ENCODE measurements around the gene HOXB2.
"Not testable (repeated sequence)": the region's sequence is repeated elsewhere in the genome, so short reads cannot be mapped to it uniquely, and the experiment has no call there.

The HOXB2 gene

GRCh38 chr17:48517478-48517877 lies 27.4 kb downstream of the HOXB2 start:
- H3K4me3 ChIP-seq (ENCODE audit: low read depth, low read length) = no peak overlapping the region

- no peak overlapping the region for H3K4me3 ChIP-seq (ENCODE audit: low read depth, low read length)
These were observed 28.7 kb downstream of the HOXB2 start for GRCh38 chr17:48515925-48516900.

DNA sequence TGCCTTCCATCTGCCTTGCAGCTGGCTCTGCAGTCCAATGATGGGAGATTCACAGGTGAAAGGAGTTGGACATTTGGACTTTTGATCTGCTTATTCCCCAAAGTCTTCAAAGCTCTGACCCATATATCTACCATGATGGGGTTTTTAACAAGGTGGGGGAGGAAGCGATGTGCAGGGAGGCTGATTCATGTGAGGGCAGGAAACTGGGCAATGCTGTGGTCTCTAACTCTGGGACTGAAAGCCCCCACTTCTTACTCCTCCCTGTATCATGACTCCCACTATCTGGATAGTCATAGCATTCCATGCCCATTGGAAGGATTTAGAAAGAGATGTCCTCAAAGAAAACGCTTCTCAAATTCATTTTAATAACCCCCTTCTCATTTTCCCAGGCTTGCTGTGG lies 30.4 kb downstream of the HOXB2 start:
- H3K4me3 ChIP-seq (ENCODE audit: low read depth, low read length) = no peak overlapping the region

- H3K4me3 ChIP-seq (ENCODE audit: low read depth, low read length) = no peak overlapping the region
These were observed 31.0 kb downstream of the HOXB2 start for GRCh38 chr17:48513666-48514455.

- no peak overlapping the region for H3K4me3 ChIP-seq (ENCODE audit: low read depth, low read length)
These were observed 31.8 kb downstream of the HOXB2 start for GRCh38 chr17:48513097-48513496.

- no peak overlapping the region for H3K4me3 ChIP-seq (ENCODE audit: low read depth, low read length)
These were observed 33.9 kb downstream of the HOXB2 start for GRCh38 chr17:48510761-48511604.

DNA sequence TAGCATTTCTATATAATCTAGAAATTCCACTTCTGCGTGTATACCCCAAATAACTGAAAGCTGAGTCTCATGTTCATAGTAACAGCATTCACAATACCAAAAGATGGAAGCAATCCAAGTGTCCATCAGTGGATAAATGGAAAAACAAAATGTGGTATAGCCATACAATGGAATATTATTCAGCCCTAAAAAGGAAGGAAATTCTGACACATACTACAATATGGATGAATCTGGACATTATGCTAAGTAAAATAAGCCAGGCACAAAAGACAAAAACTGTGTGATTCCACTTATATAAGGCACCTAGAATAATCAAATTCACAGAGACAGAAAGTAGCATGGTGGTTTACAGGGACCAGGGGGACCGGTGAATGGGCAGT lies 34.5 kb downstream of the HOXB2 start:
- H3K4me3 ChIP-seq (ENCODE audit: low read depth, low read length) = no peak overlapping the region

- H3K4me3 ChIP-seq (ENCODE audit: low read depth, low read length) = not testable (repeated sequence)
These were observed 35.2 kb downstream of the HOXB2 start for GRCh38 chr17:48509708-48510107.

GRCh38 chr17:48506246-48506645 lies 38.7 kb downstream of the HOXB2 start:
- no peak overlapping the region for H3K4me3 ChIP-seq (ENCODE audit: low read depth, low read length)

GRCh38 chr17:48505788-48506187 lies 39.1 kb downstream of the HOXB2 start:
- H3K4me3 ChIP-seq (ENCODE audit: low read depth, low read length) = no peak overlapping the region

GRCh38 chr17:48504953-48505352 lies 40.0 kb downstream of the HOXB2 start:
- H3K4me3 ChIP-seq (ENCODE audit: low read depth, low read length) = no peak overlapping the region

- no peak overlapping the region for H3K4me3 ChIP-seq (ENCODE audit: low read depth, low read length)
These were observed 41.2 kb downstream of the HOXB2 start for GRCh38 chr17:48503747-48504146.

- no peak overlapping the region for H3K4me3 ChIP-seq (ENCODE audit: low read depth, low read length)
These were observed 42.0 kb downstream of the HOXB2 start for GRCh38 chr17:48502901-48503300.

DNA sequence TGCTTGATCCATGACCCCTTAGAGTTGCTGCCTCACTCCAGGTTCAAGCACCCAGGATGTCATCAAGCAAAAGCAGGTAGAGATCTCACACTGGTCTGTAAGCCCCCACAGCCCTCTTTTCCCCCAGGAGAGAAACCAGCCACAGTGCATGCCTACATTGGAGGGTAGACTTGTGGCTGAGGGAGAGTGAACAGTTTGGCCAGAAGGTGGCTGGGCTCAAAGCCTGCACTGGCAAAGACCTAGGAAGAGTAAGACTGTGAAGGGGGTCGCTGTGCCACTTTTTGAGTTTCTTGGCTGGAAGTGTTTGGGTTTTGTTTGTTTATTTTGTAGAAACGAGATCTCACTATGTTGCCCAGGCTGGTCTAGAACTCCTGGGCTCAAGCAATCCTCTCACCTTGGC lies 42.6 kb downstream of the HOXB2 start:
- no peak overlapping the region for H3K4me3 ChIP-seq (ENCODE audit: low read depth, low read length)

DNA sequence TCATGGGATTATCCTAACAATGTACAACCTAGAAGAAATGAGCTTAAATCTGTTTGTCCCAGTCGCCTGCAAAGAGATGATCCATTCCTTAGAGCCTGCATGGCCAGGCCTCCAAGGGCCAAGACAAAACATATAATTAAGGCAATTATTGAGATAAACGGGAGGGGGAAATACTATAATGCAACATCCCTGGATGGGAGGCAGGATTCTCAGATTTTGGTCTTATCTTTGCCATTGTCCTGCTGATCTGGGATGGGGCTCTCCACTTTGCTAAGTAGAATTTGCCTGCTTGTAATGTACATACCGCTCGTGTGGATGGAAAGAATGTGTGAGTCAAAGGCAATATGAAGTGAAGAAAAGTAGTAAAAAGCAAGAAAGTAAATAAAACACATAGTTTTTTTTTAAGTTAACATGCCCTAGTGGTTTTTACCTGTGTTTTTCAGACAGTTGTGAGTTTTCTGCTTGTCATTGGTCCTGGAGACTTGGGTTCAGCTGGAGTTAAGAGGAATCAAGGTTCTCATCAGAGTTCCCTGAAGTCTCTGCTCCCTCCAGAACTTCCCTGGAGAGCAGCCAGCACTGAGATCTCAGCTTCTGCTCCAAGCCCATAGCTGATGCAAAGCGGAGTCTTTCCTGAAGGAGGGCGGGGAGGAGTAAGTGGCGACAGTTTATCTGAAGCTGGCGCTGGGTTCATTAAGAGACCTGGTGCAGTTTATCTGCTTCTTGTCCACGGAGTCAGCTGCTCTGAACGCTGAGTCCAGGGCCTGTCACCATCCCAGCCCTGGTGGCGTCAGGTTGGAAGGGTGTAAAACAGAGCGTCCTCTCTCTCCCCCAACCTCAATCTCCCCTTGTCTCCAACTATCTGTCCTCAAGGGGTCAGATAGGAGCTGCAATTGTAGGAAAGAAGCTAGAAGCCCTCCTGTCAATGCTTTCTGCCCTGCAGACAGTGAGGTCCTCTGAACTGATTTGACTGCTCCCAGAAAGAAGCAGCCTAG lies 44.2 kb downstream of the HOXB2 start:
- H3K4me3 ChIP-seq (ENCODE audit: low read depth, low read length) = no peak overlapping the region

- no peak overlapping the region for H3K4me3 ChIP-seq (ENCODE audit: low read depth, low read length)
These were observed 45.0 kb downstream of the HOXB2 start for GRCh38 chr17:48499735-48500434.

- H3K4me3 ChIP-seq (ENCODE audit: low read depth, low read length) = no peak overlapping the region
These were observed 45.7 kb downstream of the HOXB2 start for GRCh38 chr17:48499248-48499647.

GRCh38 chr17:48498164-48498850 lies 46.6 kb downstream of the HOXB2 start:
- H3K4me3 ChIP-seq (ENCODE audit: low read depth, low read length) = no peak overlapping the region

DNA sequence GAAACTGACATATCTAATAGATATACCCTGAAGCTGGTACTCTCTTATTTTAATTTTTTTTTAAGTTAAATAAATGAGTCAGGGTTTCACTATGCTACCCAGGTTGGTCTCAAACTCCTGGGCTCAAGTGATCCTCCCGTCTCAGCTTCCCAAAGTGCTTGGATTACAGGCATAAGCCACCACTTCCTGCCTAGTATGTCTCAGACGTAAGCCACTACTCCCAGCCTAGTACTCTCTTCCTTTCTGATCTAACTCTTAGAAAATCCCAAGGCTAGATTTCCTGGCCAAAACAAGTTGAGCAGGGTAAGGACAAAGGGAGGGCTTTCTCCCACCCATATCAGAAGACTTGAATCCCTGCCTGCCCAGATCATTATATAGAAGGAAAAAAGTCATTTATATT lies 47.8 kb downstream of the HOXB2 start:
- H3K4me3 ChIP-seq (ENCODE audit: low read depth, low read length) = no peak overlapping the region

Data from iPS-11a (cell line).